Endothelial cell (in vitro differentiated cells): ENCODE results near the gene FPR2. TPM values are rescaled to one million over a fixed set of nuclear protein-coding genes. Genes with fewer than 3 reads are reported as not detected.
"Not testable (repeated sequence)": the region's sequence is repeated elsewhere in the genome, so short reads cannot be mapped to it uniquely, and the experiment has no call there.

Experiments
- DNase-seq: peaks from one replicate; pipeline ENCODE4 v3.0.0; 2021; ENCODE audit warnings: low spot score
- H3K27ac Mint-ChIP-seq: one replicate; pipeline ENCODE4 v1.8.0; 2021; ENCODE audit warnings: mixed read lengths, inconsistent platforms; ENCODE audit not compliant: unreplicated experiment
- H3K27me3 Mint-ChIP-seq: one replicate; pipeline ENCODE4 v1.8.0; 2021; ENCODE audit warnings: mild to moderate bottlenecking, moderate library complexity, mixed read lengths, inconsistent platforms; ENCODE audit not compliant: unreplicated experiment
- H3K36me3 Mint-ChIP-seq: one replicate; pipeline ENCODE4 v1.8.0; 2021; ENCODE audit warnings: mild to moderate bottlenecking, low read depth, mixed read lengths, inconsistent platforms; ENCODE audit not compliant: unreplicated experiment
- H3K4me1 Mint-ChIP-seq: one replicate; pipeline ENCODE4 v1.8.0; 2021; ENCODE audit warnings: mild to moderate bottlenecking, mixed read lengths, inconsistent platforms; ENCODE audit not compliant: unreplicated experiment
- H3K4me3 Mint-ChIP-seq: one replicate; pipeline ENCODE4 v1.8.0; 2021; ENCODE audit warnings: mild to moderate bottlenecking, mixed read lengths, inconsistent platforms; ENCODE audit not compliant: unreplicated experiment
- H3K9me3 Mint-ChIP-seq: one replicate; pipeline ENCODE4 v1.8.0; 2021; ENCODE audit warnings: mixed read lengths, inconsistent platforms; ENCODE audit not compliant: unreplicated experiment
- CTCF ChIP-seq: fragments of 200-600 bp; sonication (generic); IDR thresholded peaks from one replicate; pipeline ENCODE4 v1.5.0; 2021; ENCODE audit warnings: antibody characterized with exemption; ENCODE audit not compliant: unreplicated experiment
- total RNA-seq: library from RNA; stranded (reverse); fragmentation: NEBNext Ultra II Directional; extraction: Animal tissue kit (Norgen Biotek cat#: 25700); gene quantifications from one replicate; pipeline ENCODE4 v1.2.1, GENCODE V29; 2021; ENCODE audit not compliant: unreplicated experiment

FPR2 gene
- total RNA-seq, 1 donor from 2014 or later, result 0.74 TPM

GRCh38 chr19:51799774-51800472 lies 38.9 kb downstream of the FPR2 start:
- no peaks in the 10 kb centered on the region for H3K27me3 Mint-ChIP-seq
- no peak for TF ChIP-seq CTCF
- no peaks in the 10 kb centered on the region for H3K4me1 Mint-ChIP-seq
- no peak for DNase-seq
- no peak overlapping the region for H3K4me3 Mint-ChIP-seq
- no peak overlapping the region for H3K27ac Mint-ChIP-seq
- H3K9me3 Mint-ChIP-seq, result no peaks in the 10 kb centered on the region
- no peaks in the 10 kb centered on the region for H3K36me3 Mint-ChIP-seq

GRCh38 chr19:51800473-51801244 lies 39.7 kb downstream of the FPR2 start:
- Mint-ChIP-seq H3K4me3 (no peak overlapping the region), H3K27ac (no peak overlapping the region), H3K36me3 (no peaks in the 10 kb centered on the region), H3K4me1 (no peaks in the 10 kb centered on the region), H3K9me3 (no peaks in the 10 kb centered on the region), H3K27me3 (no peaks in the 10 kb centered on the region)
- no peak for TF ChIP-seq CTCF
- DNase-seq, result no peak

GRCh38 chr19:51802775-51803174 lies 41.8 kb downstream of the FPR2 start:
- no peak for TF ChIP-seq CTCF
- Mint-ChIP-seq H3K9me3 (no peaks in the 10 kb centered on the region), H3K27ac (no peak overlapping the region), H3K4me1 (no peaks in the 10 kb centered on the region), H3K27me3 (no peaks in the 10 kb centered on the region), H3K36me3 (no peaks in the 10 kb centered on the region), H3K4me3 (no peak overlapping the region)
- DNase-seq, result no peak

GRCh38 chr19:51803519-51803918 lies 42.5 kb downstream of the FPR2 start:
- no peaks in the 10 kb centered on the region for H3K27me3 Mint-ChIP-seq
- DNase-seq, result no peak
- no peak overlapping the region for H3K27ac Mint-ChIP-seq
- no peak overlapping the region for H3K4me3 Mint-ChIP-seq
- H3K36me3 Mint-ChIP-seq, result no peaks in the 10 kb centered on the region
- H3K4me1 Mint-ChIP-seq, result no peaks in the 10 kb centered on the region
- H3K9me3 Mint-ChIP-seq, result no peaks in the 10 kb centered on the region
- no peak for TF ChIP-seq CTCF

- H3K36me3 Mint-ChIP-seq, result no peaks in the 10 kb centered on the region
- H3K4me3 Mint-ChIP-seq, result no peak overlapping the region
- H3K9me3 Mint-ChIP-seq, result no peaks in the 10 kb centered on the region
- H3K4me1 Mint-ChIP-seq, result no peaks in the 10 kb centered on the region
- no peak for TF ChIP-seq CTCF
- no peak overlapping the region for H3K27ac Mint-ChIP-seq
- H3K27me3 Mint-ChIP-seq, result no peaks in the 10 kb centered on the region
- no peak for DNase-seq
Observed at GRCh38 chr19:51803967-51804366, 43.0 kb downstream of the FPR2 start.

- H3K9me3 Mint-ChIP-seq, H3K27ac Mint-ChIP-seq, H3K4me1 Mint-ChIP-seq, H3K4me3 Mint-ChIP-seq, H3K36me3 Mint-ChIP-seq, H3K27me3 Mint-ChIP-seq, DNase-seq: not testable (repeated sequence)
Observed at GRCh38 chr19:51804789-51805188, 43.8 kb downstream of the FPR2 start.

- not testable (repeated sequence) for H3K27ac Mint-ChIP-seq, H3K9me3 Mint-ChIP-seq, H3K36me3 Mint-ChIP-seq
Observed at GRCh38 chr19:51805396-51805795, 44.4 kb downstream of the FPR2 start.

More at GRCh38 chr19:51805396-51805795, 44.4 kb downstream of the FPR2 start:
- not testable (repeated sequence) for H3K27me3 Mint-ChIP-seq, DNase-seq, H3K4me1 Mint-ChIP-seq, H3K4me3 Mint-ChIP-seq
